SK-N-SH treated with all-trans-retinoic acid at 6 μM for 48 hours (cell line): ENCODE data around the gene SGK1.

Experiments used
- ATAC-seq: fragments of 200-7000 bp; cut with Tn5 transposase; 3 replicates; pipeline ENCODE4 v1.9.1; 2020; ENCODE audit warnings: mild to moderate bottlenecking, moderate library complexity
- ARNTL ChIP-seq: fragments of 450-650 bp; formaldehyde crosslinking; IDR thresholded peaks from 2 replicates; pipeline ENCODE4 v1.5.0; 2020; ENCODE audit warnings: low read depth, mild to moderate bottlenecking, moderate library complexity, borderline replicate concordance
- BACH2 ChIP-seq: fragments of 250-450 bp; sonication (Bioruptor Pico); IDR thresholded peaks from 2 replicates; pipeline ENCODE4 v1.9.0; 2021; ENCODE audit warnings: mild to moderate bottlenecking, borderline replicate concordance
- CREB5 ChIP-seq: fragments of 250-450 bp; sonication (Bioruptor Pico); IDR thresholded peaks from 2 replicates; pipeline ENCODE4 v1.5.1; 2020; ENCODE audit warnings: low read depth, mild to moderate bottlenecking, moderate library complexity
- CSDC2 ChIP-seq: fragments of 250-450 bp; sonication (Bioruptor Pico); IDR thresholded peaks from 2 replicates; pipeline ENCODE4 v1.5.0; 2020; ENCODE audit warnings: mild to moderate bottlenecking, moderate library complexity
- ESRRG ChIP-seq: fragments of 250-450 bp; sonication (Bioruptor Pico); IDR thresholded peaks from 2 replicates; pipeline ENCODE4 v1.6.1; 2021; ENCODE audit warnings: mild to moderate bottlenecking
- GLIS3 ChIP-seq: fragments of 250-450 bp; sonication (Bioruptor Pico); IDR thresholded peaks from 2 replicates; pipeline ENCODE4 v1.5.0; 2020; ENCODE audit warnings: mild to moderate bottlenecking, moderate library complexity
- ISL1 ChIP-seq: fragments of 250-450 bp; sonication (Bioruptor Pico); IDR thresholded peaks from 2 replicates; pipeline ENCODE4 v2.1.2; 2022; ENCODE audit warnings: mild to moderate bottlenecking, moderate library complexity
- OSR1 ChIP-seq: fragments of 250-450 bp; sonication (Bioruptor Pico); IDR thresholded peaks from 2 replicates; pipeline ENCODE4 v1.8.0; 2022; ENCODE audit warnings: moderate library complexity, mild to moderate bottlenecking, inconsistent platforms
- PATZ1 ChIP-seq: fragments of 250-450 bp; sonication (Bioruptor Pico); IDR thresholded peaks from 2 replicates; pipeline ENCODE4 v1.8.0; 2020; ENCODE audit warnings: mild to moderate bottlenecking, moderate library complexity, borderline replicate concordance
- POU6F1 ChIP-seq: fragments of 250-450 bp; sonication (Bioruptor Pico); IDR thresholded peaks from 2 replicates; pipeline ENCODE4 v1.8.0; 2021; ENCODE audit warnings: low read depth, mild to moderate bottlenecking, moderate library complexity, borderline replicate concordance
- PPARA ChIP-seq: fragments of 250-450 bp; sonication (Bioruptor Pico); IDR thresholded peaks from 2 replicates; pipeline ENCODE4 v1.5.0; 2020; ENCODE audit warnings: mild to moderate bottlenecking, borderline replicate concordance
- RARB ChIP-seq: fragments of 250-450 bp; sonication (Bioruptor Pico); IDR thresholded peaks from 2 replicates; pipeline ENCODE4 v1.8.0; 2021; ENCODE audit warnings: mild to moderate bottlenecking, moderate library complexity
- SNAI2 ChIP-seq: fragments of 250-450 bp; sonication (Bioruptor Pico); IDR thresholded peaks from 2 replicates; pipeline ENCODE4 v1.5.0; 2020; ENCODE audit warnings: mild to moderate bottlenecking, moderate library complexity
- TCF4 ChIP-seq: fragments of 250-450 bp; sonication (Bioruptor Pico); IDR thresholded peaks from 2 replicates; pipeline ENCODE4 v1.8.0; 2021; ENCODE audit warnings: mild to moderate bottlenecking, moderate library complexity, borderline replicate concordance
- TOX ChIP-seq: fragments of 250-450 bp; sonication (Bioruptor Pico); IDR thresholded peaks from 2 replicates; pipeline ENCODE4 v1.8.0; 2021; ENCODE audit warnings: mild to moderate bottlenecking, moderate library complexity, borderline replicate concordance
- TSHZ2 ChIP-seq: fragments of 250-450 bp; sonication (Bioruptor Pico); IDR thresholded peaks from 2 replicates; pipeline ENCODE4 v1.5.0; 2020; ENCODE audit warnings: mild to moderate bottlenecking, moderate library complexity
- ZC3H10 ChIP-seq: fragments of 250-450 bp; sonication (Bioruptor Pico); IDR thresholded peaks from 2 replicates; pipeline ENCODE4 v1.5.1; 2021; ENCODE audit warnings: mild to moderate bottlenecking, moderate library complexity
- ZFP3 ChIP-seq: fragments of 250-450 bp; sonication (Bioruptor Pico); IDR thresholded peaks from 2 replicates; pipeline ENCODE4 v1.5.0; 2020; ENCODE audit warnings: mild to moderate bottlenecking, moderate library complexity
- ZFP30 ChIP-seq: fragments of 450-650 bp; formaldehyde crosslinking; IDR thresholded peaks from 2 replicates; pipeline ENCODE4 v1.5.0; 2022; ENCODE audit warnings: mild to moderate bottlenecking, moderate library complexity
- ZNF565 ChIP-seq: fragments of 450-650 bp; formaldehyde crosslinking; conservative IDR thresholded peaks from 2 replicates; pipeline ENCODE4 v1.5.0; 2020; ENCODE audit warnings: low read depth, mild to moderate bottlenecking, moderate library complexity
- ZNF70 ChIP-seq: fragments of 450-650 bp; formaldehyde crosslinking; IDR thresholded peaks from 2 replicates; pipeline ENCODE4 v1.5.0; 2020; ENCODE audit warnings: mild to moderate bottlenecking, moderate library complexity
- ZNF8 ChIP-seq: fragments of 450-650 bp; formaldehyde crosslinking; IDR thresholded peaks from 2 replicates; pipeline ENCODE4 v1.5.0; 2020; ENCODE audit warnings: mild to moderate bottlenecking, moderate library complexity

The SGK1 gene

GRCh38 chr6:134296762-134297161 is 21.1 kb downstream of the SGK1 start (continued):
- TF ChIP-seq TSHZ2 (CRISPR knock-in tag) = no peak
- TF ChIP-seq BACH2 (CRISPR knock-in tag) = no peak
- TF ChIP-seq GLIS3 = no peak

- TF ChIP-seq ISL1 (CRISPR knock-in tag) (peak; percentile 90), CSDC2 (CRISPR knock-in tag) (0 out of 2 replicates have a peak, but pooled peaks have one; percentile 30), CREB5 (peak; percentile 93), ESRRG (0 out of 2 replicates have a peak, but pooled peaks have one; percentile 38), SNAI2 (CRISPR knock-in tag) (peak; percentile 46; the same call in 1 of the 2 replicates), ZC3H10 (CRISPR knock-in tag) (0 out of 2 replicates have a peak, but pooled peaks have one; percentile 63), GLIS3 (no peak), ZFP3 (peak; percentile 64), RARB (no peak), PATZ1 (CRISPR knock-in tag) (0 out of 2 replicates have a peak, but pooled peaks have one; percentile 36), TOX (CRISPR knock-in tag) (peak; percentile 85; the same call in 1 of the 2 replicates), ZFP30 (CRISPR knock-in tag) (no peak)
- peak; percentile 82 for ATAC-seq
Observed at GRCh38 chr6:134295953-134296553, 21.9 kb downstream of the SGK1 start.

- ATAC-seq = peak; percentile 24
- TF ChIP-seq BACH2 (CRISPR knock-in tag) (no peak), CSDC2 (CRISPR knock-in tag) (peak; percentile 92; the same call in 1 of the 2 replicates), GLIS3 (peak; percentile 94; the same call in 1 of the 2 replicates), PATZ1 (CRISPR knock-in tag) (peak; percentile 97), ZC3H10 (CRISPR knock-in tag) (peak; percentile 99), ARNTL (CRISPR knock-in tag) (no peak), ZNF70 (peak; percentile 93), TCF4 (CRISPR knock-in tag) (no peak), POU6F1 (CRISPR knock-in tag) (peak; percentile 96), PPARA (CRISPR knock-in tag) (no peak), TSHZ2 (CRISPR knock-in tag) (peak; percentile 67; the same call in 1 of the 2 replicates), OSR1 (CRISPR knock-in tag) (no peak), RARB (peak; percentile 98), ZFP30 (CRISPR knock-in tag) (no peak), TOX (CRISPR knock-in tag) (peak; percentile 99), ZNF8 (CRISPR knock-in tag) (0 out of 2 replicates have a peak, but pooled peaks have one; percentile 52), ZNF565 (CRISPR knock-in tag) (no peak), ESRRG (peak; percentile 95), SNAI2 (CRISPR knock-in tag) (peak; percentile 90; the same call in 1 of the 2 replicates), ZFP3 (peak; percentile 63; the same call in 1 of the 2 replicates), CREB5 (peak; percentile 97)
Observed at GRCh38 chr6:134293659-134294161, 24.2 kb downstream of the SGK1 start.
